Measurements from ENCODE around the gene RHEB.

Gene RHEB

DNA sequence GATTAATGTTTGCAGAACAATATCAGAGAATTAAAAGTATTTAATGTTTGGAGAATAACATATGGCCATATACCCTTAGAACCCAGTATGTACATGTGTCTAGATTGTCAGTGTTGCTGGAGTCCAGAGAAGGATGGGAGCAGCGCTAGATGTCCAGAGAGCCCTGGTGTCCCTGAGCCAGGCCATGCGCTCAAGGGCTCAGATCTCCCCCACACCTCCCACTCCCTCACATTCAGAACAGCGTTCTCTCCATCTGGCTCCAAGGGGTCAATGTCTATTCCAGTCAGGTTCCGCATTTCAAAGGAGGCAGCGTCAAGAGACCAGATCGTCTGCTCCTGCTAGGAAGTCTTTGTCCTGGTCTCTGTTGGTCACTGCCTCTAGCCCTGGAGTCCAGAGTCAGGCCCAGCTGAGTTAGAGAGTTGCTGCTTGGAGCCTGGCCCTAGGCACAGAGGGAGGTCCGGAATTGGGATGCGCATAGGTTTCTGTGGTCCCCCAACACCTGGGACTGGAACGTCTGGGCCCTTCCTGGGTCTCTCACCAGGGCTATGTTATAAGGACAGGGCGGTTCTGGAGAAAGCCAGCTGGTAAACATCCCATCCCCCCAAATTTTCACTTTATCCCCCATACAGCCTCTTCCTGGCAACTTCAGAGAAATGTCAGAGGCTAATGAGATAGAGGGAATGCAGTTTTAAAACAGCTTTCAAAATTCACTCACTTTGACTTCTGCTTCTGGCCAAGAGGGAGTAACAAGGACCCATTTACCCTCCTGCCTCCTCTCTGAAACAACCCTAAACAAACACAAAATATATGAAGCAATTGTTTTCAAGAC, 103.4 kb downstream of the RHEB start:
- no peak for DNase-seq (ENCODE audit: low read depth in 2 of 2, low spot score in 1 of 2)
